CD4-positive, alpha-beta T cell (primary cell): ENCODE data around the gene JAZF1. TPM values are rescaled to one million over a fixed set of nuclear protein-coding genes. Genes with fewer than 3 reads are reported as not detected.

Experiments used
- ATAC-seq: fragments of 200-7000 bp; cut with Tn5 transposase; one replicate; pipeline ENCODE4 v1.10.0; 2022; ENCODE audit warnings: mild to moderate bottlenecking; ENCODE audit not compliant: poor library complexity
- CTCF ChIA-PET: fragments of 350-600 bp; sonication (Branson Sonifier 250); formaldehyde crosslinking; loops from one replicate; lab custom pipeline; 2021; ENCODE audit warnings: antibody characterized with exemption, inconsistent platforms; lab: Charles Lee
- POLR2A ChIA-PET: fragments of 350-600 bp; sonication (Branson Sonifier 250); formaldehyde crosslinking; loops from one replicate; lab custom pipeline; 2021; ENCODE audit warnings: antibody characterized with exemption, inconsistent platforms; lab: Charles Lee
- DNase-seq, 14 experiments: peaks; one replicate each; pipeline ENCODE4 v3.0.0-alpha.2; 2013 to 2020; ENCODE audit warnings: mixed read lengths in 2 of 14
- H3K27ac ChIP-seq, 2 donors: one replicate each; pipeline versions ENCODE4 v1.5.1 to v1.7.0; 2013; ENCODE audit warnings: low read length in 2 of 2, low read depth in 1 of 2, mild to moderate bottlenecking in 1 of 2
- H3K27me3 ChIP-seq, 2 experiments: 1 replicate in 1 of 2; 2 replicates in 1 of 2; pipeline versions ENCODE4 v1.6.1 to v1.7.0; 2013; ENCODE audit warnings: low read length in 2 of 2, control low read depth in 1 of 2, mild to moderate bottlenecking in 1 of 2, moderate library complexity in 1 of 2; ENCODE audit not compliant: insufficient read depth in 2 of 2, control insufficient read depth in 1 of 2
- H3K36me3 ChIP-seq: one replicate; pipeline ENCODE4 v1.6.1; 2013; ENCODE audit warnings: low read length, control low read depth; ENCODE audit not compliant: insufficient read depth
- H3K4me1 ChIP-seq: one replicate; pipeline ENCODE4 v1.6.1; 2013; ENCODE audit warnings: low read length, control low read depth; ENCODE audit not compliant: insufficient read depth
- H3K4me3 ChIP-seq: one replicate; pipeline ENCODE4 v1.5.1; 2013; ENCODE audit warnings: mild to moderate bottlenecking, low read length, moderate library complexity
- H3K9me3 ChIP-seq, 2 experiments: 1 replicate in 1 of 2; 2 replicates in 1 of 2; pipeline versions ENCODE4 v1.6.1 to v1.7.0; 2013; ENCODE audit warnings: low read length in 2 of 2, mild to moderate bottlenecking in 2 of 2, control low read depth in 1 of 2, moderate library complexity in 1 of 2; ENCODE audit not compliant: control insufficient read depth in 1 of 2, insufficient read depth in 1 of 2
- H3K27ac Mint-ChIP-seq: one replicate; pipeline ENCODE4 v1.8.0; 2020; ENCODE audit warnings: mixed read lengths
- H3K27me3 Mint-ChIP-seq: one replicate; pipeline ENCODE4 v1.8.0; 2021; ENCODE audit warnings: mixed read lengths
- H3K36me3 Mint-ChIP-seq: one replicate; pipeline ENCODE4 v1.8.0; 2021; ENCODE audit warnings: low read depth, mixed read lengths
- H3K4me1 Mint-ChIP-seq: one replicate; pipeline ENCODE4 v1.8.0; 2021; ENCODE audit warnings: low read depth, mixed read lengths
- H3K4me3 Mint-ChIP-seq: one replicate; pipeline ENCODE4 v1.8.0; 2020; ENCODE audit warnings: mild to moderate bottlenecking, mixed read lengths
- H3K9me3 Mint-ChIP-seq: one replicate; pipeline ENCODE4 v1.8.0; 2020; ENCODE audit warnings: mixed read lengths
- CTCF ChIP-seq: fragments of 200-600 bp; IDR thresholded peaks from one replicate; pipeline ENCODE4 v1.8.0; 2022; ENCODE audit warnings: antibody characterized with exemption, mild to moderate bottlenecking
- intact Hi-C, 2 experiments: fragments of 100-400 bp; cut with DNase I in 1 of 2; cut with micrococcal nuclease in 1 of 2; formaldehyde crosslinking; loops; one replicate each; pipeline versions ENCODE4 v1.15.1 to v1.9.0; 2023 to 2025; cut with DNase I, micrococcal nuclease
- total RNA-seq, 174 experiments: library from RNA in 2 of 174; stranded (reverse) in 2 of 174; gene quantifications; one replicate each; pipeline ENCODE4 v1.2.3 and lab custom pipeline; 2021 to 2026

JAZF1 gene
- total RNA-seq, 2 experiments from 2014 or later, result 9.9 to 11.1 TPM

GRCh38 chr7:28157076-28157745 is 23.4 kb downstream of the JAZF1 start:
- H3K27ac Mint-ChIP-seq, result no peak overlapping the region
- TF ChIP-seq CTCF, result no peak

GRCh38 chr7:28156401-28156800 is 24.2 kb downstream of the JAZF1 start:
- Histone ChIP-seq H3K4me1 (peaks cover 22% of the 10 kb centered on the region), H3K4me3 (no peak overlapping the region), H3K27ac (no peak overlapping the region), H3K36me3 (no peaks in the 10 kb centered on the region), H3K27me3 (no peaks in the 10 kb centered on the region), H3K9me3 (no peaks in the 10 kb centered on the region)
- CTCF ChIA-PET, result no interaction called here
- H3K36me3 Mint-ChIP-seq, result no peaks in the 10 kb centered on the region
- no peaks in the 10 kb centered on the region for H3K27me3 Mint-ChIP-seq
- no peak overlapping the region for H3K27ac Mint-ChIP-seq
- no peaks in the 10 kb centered on the region for H3K9me3 Mint-ChIP-seq
- ATAC-seq, result no peak
- POLR2A ChIA-PET, result no interaction called here
- no peak overlapping the region for H3K4me3 Mint-ChIP-seq
- intact Hi-C loops, result no loop called here
- DNase-seq, result no peak
- H3K4me1 Mint-ChIP-seq, result peaks cover 46% of the 10 kb centered on the region
- no peak for TF ChIP-seq CTCF

More at GRCh38 chr7:28157076-28157745, 23.4 kb downstream of the JAZF1 start:
- peaks cover 41% of the 10 kb centered on the region for H3K4me1 Mint-ChIP-seq
- Histone ChIP-seq H3K4me3 (no peak overlapping the region), H3K4me1 (peaks cover 18% of the 10 kb centered on the region), H3K9me3 (no peaks in the 10 kb centered on the region), H3K27ac (no peak overlapping the region), H3K36me3 (no peaks in the 10 kb centered on the region), H3K27me3 (no peaks in the 10 kb centered on the region)
- H3K4me3 Mint-ChIP-seq, result no peak overlapping the region
- intact Hi-C loops, result no loop called here
- POLR2A ChIA-PET, result no interaction called here
- no peak for ATAC-seq
- H3K27me3 Mint-ChIP-seq, result no peaks in the 10 kb centered on the region
- CTCF ChIA-PET, result no interaction called here
- DNase-seq, result no peak
- no peaks in the 10 kb centered on the region for H3K36me3 Mint-ChIP-seq
- no peaks in the 10 kb centered on the region for H3K9me3 Mint-ChIP-seq

- H3K4me3 ChIP-seq, result no peak overlapping the region
- no peak overlapping the region for H3K27ac Mint-ChIP-seq
- H3K9me3 Mint-ChIP-seq, result no peaks in the 10 kb centered on the region
- H3K27me3 Mint-ChIP-seq, result no peaks in the 10 kb centered on the region
- no peak overlapping the region for H3K27ac ChIP-seq
- ChIA-PET POLR2A (no interaction called here), CTCF (no interaction called here)
- DNase-seq (no peak), ATAC-seq (no peak)
- H3K4me3 Mint-ChIP-seq, result no peak overlapping the region
- no peaks in the 10 kb centered on the region for H3K27me3 ChIP-seq
- peaks cover 24% of the 10 kb centered on the region for H3K4me1 ChIP-seq
- H3K36me3 Mint-ChIP-seq, result no peaks in the 10 kb centered on the region
- H3K4me1 Mint-ChIP-seq, result peaks cover 46% of the 10 kb centered on the region
- intact Hi-C loops, result no loop called here
- H3K9me3 ChIP-seq, result no peaks in the 10 kb centered on the region
- no peaks in the 10 kb centered on the region for H3K36me3 ChIP-seq
- no peak for TF ChIP-seq CTCF
Observed at GRCh38 chr7:28155964-28156363, 24.6 kb downstream of the JAZF1 start.
